22Rv1 (cell line): Measurements from ENCODE around the gene BAD.
A peak's percentile ranks its signal among the peaks of the same experiment; 100 is the strongest.

Experiments used
- H3K27ac ChIP-seq: fragments of 450-650 bp; 2 replicates; pipeline ENCODE4 v1.5.1; 2017
- ZFX ChIP-seq: fragments of 450-650 bp; IDR thresholded peaks from 2 replicates; pipeline ENCODE4 v1.6.1; 2017; ENCODE audit warnings: antibody characterized with exemption, borderline replicate concordance
- TF ChIP-seq, protein P1 (sequence below): fragments of 450-650 bp; IDR thresholded peaks from 2 replicates; pipeline ENCODE4 v1.5.1; 2017; ENCODE audit warnings: mild to moderate bottlenecking

Gene BAD

DNA sequence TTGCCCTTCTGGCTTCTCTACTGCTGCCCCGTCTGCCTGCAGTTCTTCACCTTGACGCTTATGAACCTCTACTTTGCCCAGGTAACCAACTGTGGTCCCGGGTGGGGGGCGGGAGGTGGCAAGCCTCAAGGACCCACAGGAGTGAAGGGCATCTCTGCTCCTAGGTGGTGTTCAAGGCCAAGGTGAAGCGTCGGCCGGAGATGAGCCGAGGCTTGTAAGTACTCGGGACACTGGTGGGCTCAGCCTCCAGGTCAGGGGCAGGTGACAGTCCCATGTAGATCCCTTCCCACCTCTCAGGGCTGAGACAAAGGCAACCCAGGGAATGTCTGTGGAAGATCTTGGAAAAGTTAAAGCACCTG lies 2.3 kb upstream of the BAD start:
- TF ChIP-seq, protein P1, sequence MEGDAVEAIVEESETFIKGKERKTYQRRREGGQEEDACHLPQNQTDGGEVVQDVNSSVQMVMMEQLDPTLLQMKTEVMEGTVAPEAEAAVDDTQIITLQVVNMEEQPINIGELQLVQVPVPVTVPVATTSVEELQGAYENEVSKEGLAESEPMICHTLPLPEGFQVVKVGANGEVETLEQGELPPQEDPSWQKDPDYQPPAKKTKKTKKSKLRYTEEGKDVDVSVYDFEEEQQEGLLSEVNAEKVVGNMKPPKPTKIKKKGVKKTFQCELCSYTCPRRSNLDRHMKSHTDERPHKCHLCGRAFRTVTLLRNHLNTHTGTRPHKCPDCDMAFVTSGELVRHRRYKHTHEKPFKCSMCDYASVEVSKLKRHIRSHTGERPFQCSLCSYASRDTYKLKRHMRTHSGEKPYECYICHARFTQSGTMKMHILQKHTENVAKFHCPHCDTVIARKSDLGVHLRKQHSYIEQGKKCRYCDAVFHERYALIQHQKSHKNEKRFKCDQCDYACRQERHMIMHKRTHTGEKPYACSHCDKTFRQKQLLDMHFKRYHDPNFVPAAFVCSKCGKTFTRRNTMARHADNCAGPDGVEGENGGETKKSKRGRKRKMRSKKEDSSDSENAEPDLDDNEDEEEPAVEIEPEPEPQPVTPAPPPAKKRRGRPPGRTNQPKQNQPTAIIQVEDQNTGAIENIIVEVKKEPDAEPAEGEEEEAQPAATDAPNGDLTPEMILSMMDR = no peak
- no peak for TF ChIP-seq ZFX
- H3K27ac ChIP-seq = peak overlapping the region; percentile 98

DNA sequence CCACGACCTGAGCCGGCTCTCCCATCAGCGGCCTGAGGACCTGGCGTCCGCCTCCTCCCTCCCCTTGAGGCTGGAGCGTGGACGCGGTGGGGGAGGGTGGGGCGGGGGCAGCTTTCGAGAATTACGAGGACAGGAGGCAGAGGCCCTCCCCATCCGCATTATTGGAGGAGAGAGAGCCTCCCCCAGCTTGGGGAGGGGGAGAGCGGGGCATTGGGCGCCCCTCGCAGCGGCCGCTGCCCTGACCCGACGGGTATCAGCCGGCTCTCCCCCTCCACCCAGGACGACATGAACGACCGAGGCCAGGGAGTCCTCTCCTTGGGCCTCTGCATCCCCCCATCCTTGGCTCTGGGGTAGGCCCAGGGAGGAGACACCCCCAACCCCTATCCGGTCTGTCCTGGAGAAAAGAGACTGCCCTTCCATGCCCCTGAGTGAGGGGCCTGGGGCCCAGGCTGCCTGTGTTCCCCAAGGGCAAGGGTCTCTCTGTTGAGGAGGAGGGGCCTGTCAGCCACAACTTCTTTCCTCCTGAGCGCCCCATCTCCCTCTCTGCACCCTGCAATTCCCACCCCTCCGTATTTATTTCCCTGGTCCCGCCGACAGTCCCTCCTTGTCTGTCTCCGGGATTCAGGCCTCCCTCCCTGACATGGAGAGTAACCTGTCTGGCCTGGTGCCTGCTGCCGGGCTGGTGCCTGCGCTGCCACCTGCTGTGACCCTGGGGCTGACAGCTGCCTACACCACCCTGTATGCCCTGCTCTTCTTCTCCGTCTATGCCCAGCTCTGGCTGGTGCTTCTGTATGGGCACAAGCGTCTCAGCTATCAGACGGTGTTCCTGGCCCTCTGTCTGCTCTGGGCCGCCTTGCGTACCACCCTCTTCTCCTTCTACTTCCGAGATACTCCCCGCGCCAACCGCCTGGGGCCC lies 1.7 kb upstream of the BAD start:
- peak overlapping the region; percentile 98 for H3K27ac ChIP-seq
- no peak for TF ChIP-seq ZFX
- TF ChIP-seq, protein P1 = no peak

DNA sequence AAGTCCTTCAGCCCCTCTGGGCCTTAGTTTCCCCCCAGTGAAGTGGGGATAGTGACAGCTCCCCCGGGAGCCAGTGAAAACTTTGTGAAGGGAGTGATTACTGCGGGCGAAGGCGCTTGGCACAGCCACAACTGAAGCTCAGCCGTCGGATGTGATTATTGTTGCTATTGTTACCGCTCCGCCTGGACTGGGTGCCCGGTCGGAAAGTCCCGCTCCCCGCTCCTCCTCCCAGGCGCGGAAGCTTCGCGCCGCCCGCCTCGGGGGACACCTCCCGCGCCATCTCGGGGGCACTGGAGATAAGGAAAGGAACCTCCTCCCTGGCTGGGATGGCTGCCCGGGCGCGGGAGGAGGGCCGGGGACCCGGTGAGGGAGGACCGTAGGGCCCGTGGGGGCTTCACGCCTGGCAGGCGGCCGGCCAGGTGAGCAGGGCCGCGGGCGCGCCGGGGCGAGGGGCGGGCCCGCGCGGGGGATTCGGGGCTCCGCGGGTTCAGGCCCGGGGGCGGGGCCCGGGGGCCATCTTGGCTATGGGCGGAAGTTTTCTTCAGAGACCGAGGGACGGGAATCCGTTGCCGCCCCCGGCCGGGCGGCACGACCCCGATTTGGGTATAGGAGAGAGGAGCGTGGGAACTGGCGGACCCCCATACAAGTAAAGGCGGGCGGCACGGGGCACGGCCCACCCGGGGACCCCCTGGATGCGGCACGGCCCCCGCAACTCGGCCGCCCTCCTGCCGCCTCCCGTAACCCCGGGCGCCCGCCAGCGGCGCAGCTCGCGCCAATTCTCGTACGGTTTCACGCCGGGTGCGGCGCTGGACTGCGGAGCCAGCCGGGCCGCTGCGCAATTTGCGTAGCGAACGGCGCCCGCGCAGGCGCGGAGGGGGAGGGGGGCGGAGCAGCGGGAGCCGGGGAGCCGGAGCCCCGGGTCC lies 758 bp upstream of the BAD start, which contains the start of gene GPR137:
GPR137 (plus strand) TSS at position 887 of the 923 bp plus-strand sequence. CDS start 677 bp downstream, outside the sequence.
- peak within 1 kb of the TSS; percentile 98 for H3K27ac ChIP-seq

DNA sequence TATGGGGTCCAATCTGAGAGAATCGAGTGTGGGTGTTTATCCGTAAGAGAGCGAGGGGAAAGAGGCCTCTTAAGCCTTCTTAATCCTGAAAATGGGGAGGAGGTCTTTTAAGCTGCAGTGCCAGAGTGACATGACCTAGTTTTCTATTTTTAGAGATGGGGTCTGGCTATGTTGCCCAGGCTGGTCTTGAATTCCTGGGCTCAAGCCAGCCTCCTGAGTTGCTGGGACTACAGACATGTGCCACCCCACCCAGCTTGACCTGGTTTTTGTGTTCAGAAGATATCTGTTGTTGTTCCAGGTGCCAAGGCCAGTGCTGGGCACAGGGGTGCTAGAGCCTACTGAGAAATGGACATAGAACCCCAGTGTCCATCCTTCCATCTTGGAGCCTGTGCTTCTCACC lies 1.4 kb downstream of the BAD start:
- TF ChIP-seq, protein P1 = no peak
- TF ChIP-seq ZFX = no peak
- no peak overlapping the region for H3K27ac ChIP-seq

More for the DNA sequence above, 758 bp upstream of the BAD start, which contains the start of gene GPR137:
- no peak for TF ChIP-seq ZFX
- TF ChIP-seq, protein P1 = no peak

DNA sequence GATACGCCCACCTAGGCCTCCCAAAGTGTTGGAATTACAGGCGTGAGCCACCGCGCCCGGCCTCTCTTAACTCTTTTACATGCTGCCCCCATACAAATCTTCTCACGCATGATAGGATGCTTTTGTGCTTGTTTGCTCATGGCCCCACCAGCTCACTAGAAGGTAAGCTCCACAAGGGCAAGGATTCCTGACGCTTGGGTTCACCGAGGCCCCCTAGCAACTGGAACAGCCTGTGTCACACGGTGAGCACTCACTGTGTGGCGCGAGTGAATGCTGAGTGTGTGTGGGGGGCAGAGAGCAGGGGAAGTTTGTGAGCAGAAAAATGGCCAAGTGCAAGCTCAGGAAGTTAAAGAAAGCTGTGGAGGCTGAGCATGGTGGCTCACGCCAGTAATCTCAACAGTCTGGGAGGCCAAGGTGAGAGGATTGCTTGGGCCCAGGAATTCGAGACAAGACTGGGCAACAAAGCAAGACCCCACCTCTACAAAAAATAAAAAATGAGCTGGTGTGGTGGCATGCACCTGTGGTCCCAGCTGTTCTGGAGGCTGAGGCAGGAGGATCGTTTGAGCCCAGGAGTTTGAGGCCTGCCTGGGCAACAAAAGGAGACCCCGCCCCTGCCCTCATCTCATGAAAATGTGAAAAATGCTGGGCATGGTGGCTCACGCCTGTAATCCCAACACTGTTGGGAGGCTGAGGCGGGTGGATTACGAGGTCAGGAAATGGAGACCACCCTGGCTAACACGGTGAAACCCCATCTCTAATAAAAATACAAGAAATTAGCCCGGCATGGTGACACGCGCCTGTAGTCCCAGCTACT lies 2.3 kb downstream of the BAD start:
- no peak overlapping the region for H3K27ac ChIP-seq
- no peak for TF ChIP-seq ZFX
- TF ChIP-seq, protein P1 = no peak

DNA sequence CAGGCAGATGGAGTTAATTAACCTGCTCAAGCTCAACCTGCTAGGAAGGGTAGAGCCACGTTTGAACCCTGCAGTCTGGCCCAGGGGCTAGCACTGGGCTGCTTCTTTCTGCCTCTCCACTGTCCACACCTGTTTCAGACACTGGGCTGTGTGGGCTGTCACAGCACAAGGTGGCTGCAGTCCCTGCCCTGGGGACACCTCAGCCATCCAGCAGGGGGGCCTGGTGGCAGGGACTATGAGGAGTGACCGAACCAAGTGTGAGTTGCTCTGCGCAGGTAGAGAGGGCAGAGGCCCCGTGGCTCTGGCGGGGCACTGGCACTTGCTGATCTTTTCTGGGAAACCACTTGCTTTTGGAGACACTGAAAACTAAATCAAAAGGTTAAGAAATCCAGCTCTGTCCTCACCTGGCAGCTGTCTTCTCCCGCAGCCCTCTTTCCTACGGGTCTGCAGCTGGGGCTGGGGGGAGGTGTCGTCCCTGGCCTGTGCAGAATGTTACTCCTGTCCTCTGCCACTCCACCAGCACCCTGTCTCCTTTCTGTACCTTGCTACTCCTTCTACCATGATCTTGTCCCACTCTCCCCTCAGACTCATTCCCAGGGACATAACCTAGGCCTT lies 5.8 kb downstream of the BAD start:
- no peak overlapping the region for H3K27ac ChIP-seq
- no peak for TF ChIP-seq ZFX
- TF ChIP-seq, protein P1 = no peak
